SK-N-SH (cell line): ENCODE measurements around the gene KCNAB1.
"Not testable (repeated sequence)": the region's sequence is repeated elsewhere in the genome, so short reads cannot be mapped to it uniquely, and the experiment has no call there.

ENCODE experiments used
- CHD2 ChIP-seq: fragments of 150-350 bp; IDR thresholded peaks from 2 replicates; pipeline ENCODE4 v1.6.1; 2018; ENCODE audit warnings: low read length; ENCODE audit not compliant: partially characterized antibody
- CTCF ChIP-seq: fragments of 200-600 bp; sonication (generic); IDR thresholded peaks from 2 replicates; pipeline ENCODE4 v1.6.1; 2017; ENCODE audit warnings: antibody characterized with exemption, mild to moderate bottlenecking, moderate library complexity
- FOXM1 ChIP-seq: IDR thresholded peaks from 2 replicates; pipeline ENCODE4 v1.4.0; 2012; ENCODE audit warnings: low read depth, mild to moderate bottlenecking
- MXI1 ChIP-seq: IDR thresholded peaks from 2 replicates; pipeline ENCODE4 v1.6.1; 2012; ENCODE audit warnings: mild to moderate bottlenecking, low read depth, low read length, improper control_type of control experiment
- REST ChIP-seq: IDR thresholded peaks from 2 replicates; pipeline ENCODE4 v1.6.1; 2012; ENCODE audit warnings: mild to moderate bottlenecking, low read depth, low read length, moderate library complexity
- RXRA ChIP-seq: IDR thresholded peaks from 2 replicates; pipeline ENCODE4 v1.4.0; 2012; ENCODE audit warnings: low read depth, mild to moderate bottlenecking, borderline replicate concordance
- TF ChIP-seq, protein P1 (sequence below): IDR thresholded peaks from 2 replicates; pipeline ENCODE4; 2012

GRCh38 chr3:156224046-156224445 lies 103.7 kb downstream of the KCNAB1 start:
- not testable (repeated sequence) for TF ChIP-seq CTCF, RXRA, FOXM1, REST, CHD2, MXI1
- TF ChIP-seq, protein P1, sequence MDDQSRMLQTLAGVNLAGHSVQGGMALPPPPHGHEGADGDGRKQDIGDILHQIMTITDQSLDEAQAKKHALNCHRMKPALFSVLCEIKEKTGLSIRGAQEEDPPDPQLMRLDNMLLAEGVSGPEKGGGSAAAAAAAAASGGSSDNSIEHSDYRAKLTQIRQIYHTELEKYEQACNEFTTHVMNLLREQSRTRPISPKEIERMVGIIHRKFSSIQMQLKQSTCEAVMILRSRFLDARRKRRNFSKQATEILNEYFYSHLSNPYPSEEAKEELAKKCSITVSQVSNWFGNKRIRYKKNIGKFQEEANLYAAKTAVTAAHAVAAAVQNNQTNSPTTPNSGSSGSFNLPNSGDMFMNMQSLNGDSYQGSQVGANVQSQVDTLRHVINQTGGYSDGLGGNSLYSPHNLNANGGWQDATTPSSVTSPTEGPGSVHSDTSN: not testable (repeated sequence)
